GM18505 (cell line): ENCODE measurements around the gene SPINK5.
"Not testable (repeated sequence)": the region's sequence is repeated elsewhere in the genome, so short reads cannot be mapped to it uniquely, and the experiment has no call there.

Experiments
- ATAC-seq: cut with Tn5 transposase; IDR thresholded peaks from one replicate; pipeline ENCODE4 v1.9.1; 2021; ENCODE audit not compliant: unreplicated experiment
- POLR2A ChIP-seq: IDR thresholded peaks from 4 replicates; pipeline ENCODE4 v1.6.1; 2011; ENCODE audit warnings: borderline replicate concordance; ENCODE audit not compliant: insufficient read depth, insufficient read length; ENCODE audit errors: extremely low read depth

SPINK5 gene

GRCh38 chr5:148063861-148064260, at the start of gene SPINK5:
Gene SPINK5, plus strand, starts transcription at chr5:148063980. Its CDS starts 65 bp downstream, at chr5:148064045.
- ATAC-seq = no peak
- no peak for TF ChIP-seq POLR2A

- ATAC-seq = no peak
- no peak for TF ChIP-seq POLR2A
Measured at GRCh38 chr5:148014276-148014675, 49.5 kb upstream of the SPINK5 start.

- no peak for ATAC-seq
Measured at GRCh38 chr5:148020257-148020988, 43.4 kb upstream of the SPINK5 start.

GRCh38 chr5:148027505-148027904, 36.3 kb upstream of the SPINK5 start:
- ATAC-seq = no peak
- TF ChIP-seq POLR2A = no peak

More at GRCh38 chr5:148020257-148020988, 43.4 kb upstream of the SPINK5 start:
- no peak for TF ChIP-seq POLR2A

GRCh38 chr5:148029131-148029530, 34.6 kb upstream of the SPINK5 start:
- TF ChIP-seq POLR2A = no peak

GRCh38 chr5:148033134-148033533, 30.6 kb upstream of the SPINK5 start:
- no peak for TF ChIP-seq POLR2A
- ATAC-seq = no peak

More at GRCh38 chr5:148029131-148029530, 34.6 kb upstream of the SPINK5 start:
- no peak for ATAC-seq

- no peak for TF ChIP-seq POLR2A
- no peak for ATAC-seq
Measured at GRCh38 chr5:148035676-148036075, 28.1 kb upstream of the SPINK5 start.

- no peak for TF ChIP-seq POLR2A
- no peak for ATAC-seq
Measured at GRCh38 chr5:148042881-148043280, 20.9 kb upstream of the SPINK5 start.

GRCh38 chr5:148043705-148044104, 20.1 kb upstream of the SPINK5 start:
- TF ChIP-seq POLR2A = no peak

GRCh38 chr5:148055160-148055559, 8.6 kb upstream of the SPINK5 start:
- not testable (repeated sequence) for ATAC-seq

More at GRCh38 chr5:148043705-148044104, 20.1 kb upstream of the SPINK5 start:
- no peak for ATAC-seq

- no peak for ATAC-seq
- no peak for TF ChIP-seq POLR2A
Measured at GRCh38 chr5:148060309-148060708, 3.5 kb upstream of the SPINK5 start.

GRCh38 chr5:148060881-148061280, 2.9 kb upstream of the SPINK5 start:
- no peak for ATAC-seq
- TF ChIP-seq POLR2A = no peak

- ATAC-seq = no peak
- TF ChIP-seq POLR2A = no peak
Measured at GRCh38 chr5:148070621-148071020, 6.8 kb downstream of the SPINK5 start.

GRCh38 chr5:148072207-148072606, 8.4 kb downstream of the SPINK5 start:
- no peak for TF ChIP-seq POLR2A

More at GRCh38 chr5:148072207-148072606, 8.4 kb downstream of the SPINK5 start:
- ATAC-seq = no peak
